NT2/D1 (cell line): Measurements from ENCODE around the gene VPS45.

Experiments
- YY1 ChIP-seq: IDR thresholded peaks from 2 replicates; pipeline ENCODE4 v1.6.1; 2011; ENCODE audit not compliant: insufficient read length, insufficient read depth
- ZNF274 ChIP-seq: IDR thresholded peaks from 2 replicates; pipeline ENCODE4 v1.6.1; 2011; ENCODE audit warnings: mild to moderate bottlenecking, low read depth, low read length

DNA sequence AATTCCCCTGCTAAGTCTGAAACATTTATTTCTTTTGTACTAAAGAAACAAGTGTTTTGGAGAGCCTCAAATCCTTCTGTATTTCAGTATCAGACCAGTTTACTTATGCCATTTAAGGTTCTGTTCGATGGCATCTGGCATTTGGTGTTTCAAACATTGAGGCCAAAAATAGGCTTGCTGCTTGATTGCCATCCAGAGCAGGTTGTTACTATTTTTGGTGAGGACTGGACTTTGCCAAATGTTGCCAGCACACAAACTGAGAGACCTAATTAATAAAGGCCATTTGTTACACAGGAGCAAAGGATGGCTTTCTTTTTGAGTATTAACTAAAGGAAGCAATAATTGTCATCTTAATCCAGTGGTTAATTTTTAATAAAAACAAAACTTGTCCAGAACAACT, 26.2 kb downstream of the VPS45 start:
- TF ChIP-seq YY1, result no peak
- no peak for TF ChIP-seq ZNF274
